ENCODE measurements around the gene MIEN1.
A peak's percentile ranks its signal among the peaks of the same experiment; 100 is the strongest.
"Not testable (repeated sequence)": the region's sequence is repeated elsewhere in the genome, so short reads cannot be mapped to it uniquely, and the experiment has no call there.

MIEN1 gene

DNA sequence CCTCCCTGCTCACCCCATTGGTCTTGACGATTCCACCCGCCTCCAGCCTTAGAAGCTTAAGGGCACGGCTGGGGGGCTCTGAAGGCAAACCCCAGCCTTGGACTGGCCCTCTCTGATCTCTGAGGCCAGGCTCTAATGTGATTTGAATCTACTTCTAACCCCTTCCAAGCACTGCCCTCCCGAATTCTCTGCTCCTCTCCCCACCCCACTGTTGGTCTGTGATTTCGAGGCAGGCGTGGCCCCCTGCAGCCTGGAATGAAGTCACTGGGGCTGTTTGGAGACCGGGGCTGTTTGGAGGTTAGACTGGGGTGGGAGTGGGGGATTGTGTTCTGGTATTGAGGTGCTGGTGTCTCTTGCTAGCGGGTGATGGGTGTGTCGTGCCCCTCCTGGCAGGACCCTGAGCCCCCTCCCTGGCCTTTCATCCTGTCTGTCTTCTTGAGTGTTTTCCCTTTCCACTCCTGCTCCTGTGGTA, 9.6 kb upstream of the MIEN1 start:
- peak in 1 of 3 experiments; percentile 77 for DNase-seq

GRCh38 chr17:39738983-39739884, 8.9 kb upstream of the MIEN1 start:
- DNase-seq, result peak; percentile 65 to 90 (median 88)

GRCh38 chr17:39738568-39738901, 8.2 kb upstream of the MIEN1 start:
- DNase-seq, result peak; percentile 49 to 79 (median 79)

GRCh38 chr17:39737760-39738567, 7.6 kb upstream of the MIEN1 start, which contains the start of gene GRB7:
Gene GRB7 (plus strand): TSS chr17:39737938. CDS start chr17:39742302, 4,364 bp downstream.
- DNase-seq, result peak; percentile 75 to 89 (median 87)

GRCh38 chr17:39737206-39737759, 7.0 kb upstream of the MIEN1 start:
- DNase-seq, result no peak

GRCh38 chr17:39736319-39737165, 6.2 kb upstream of the MIEN1 start:
- peak in 1 of 3 experiments; percentile 48 for DNase-seq

GRCh38 chr17:39735882-39736281, 5.5 kb upstream of the MIEN1 start:
- DNase-seq, result no peak

GRCh38 chr17:39732586-39732985, 2.3 kb upstream of the MIEN1 start:
- no peak for DNase-seq

DNA sequence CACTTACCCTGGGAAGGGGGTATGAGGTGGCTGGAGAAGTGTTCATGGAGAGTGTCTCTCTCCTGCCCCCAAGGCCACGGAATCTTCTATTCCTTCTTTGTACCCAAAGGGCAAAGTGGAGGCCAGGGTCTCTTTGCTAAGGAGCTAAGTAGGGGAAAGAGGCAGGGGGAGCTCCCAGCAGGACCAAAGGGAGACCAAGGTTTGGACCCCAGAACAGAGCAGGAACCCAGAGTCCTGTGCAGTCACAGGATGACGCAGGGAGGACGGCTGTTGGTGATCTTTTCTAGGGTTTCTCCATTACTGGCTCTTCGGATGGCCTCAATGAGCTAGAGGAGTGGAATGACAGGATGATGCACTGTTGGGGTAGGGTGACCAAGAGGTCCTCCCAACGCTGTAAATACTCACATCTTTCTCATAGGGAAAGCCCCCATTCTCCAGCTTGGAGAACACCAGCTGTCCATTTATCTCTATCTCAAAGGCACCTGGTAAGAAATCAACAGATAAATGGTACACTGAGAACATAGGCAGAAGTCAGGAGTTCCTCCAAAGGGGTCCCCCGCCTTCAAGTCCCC, 966 bp downstream of the MIEN1 start:
- no peak for DNase-seq

DNA sequence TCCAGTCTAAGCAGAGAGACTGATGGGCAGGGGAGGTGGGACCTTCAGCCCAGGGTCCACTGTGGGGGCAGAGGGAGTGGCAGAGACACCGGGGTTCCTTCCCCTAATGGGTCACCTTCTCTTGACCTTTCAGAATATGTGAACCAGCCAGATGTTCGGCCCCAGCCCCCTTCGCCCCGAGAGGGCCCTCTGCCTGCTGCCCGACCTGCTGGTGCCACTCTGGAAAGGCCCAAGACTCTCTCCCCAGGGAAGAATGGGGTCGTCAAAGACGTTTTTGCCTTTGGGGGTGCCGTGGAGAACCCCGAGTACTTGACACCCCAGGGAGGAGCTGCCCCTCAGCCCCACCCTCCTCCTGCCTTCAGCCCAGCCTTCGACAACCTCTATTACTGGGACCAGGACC, 2.8 kb downstream of the MIEN1 start:
- no peak for DNase-seq

DNA sequence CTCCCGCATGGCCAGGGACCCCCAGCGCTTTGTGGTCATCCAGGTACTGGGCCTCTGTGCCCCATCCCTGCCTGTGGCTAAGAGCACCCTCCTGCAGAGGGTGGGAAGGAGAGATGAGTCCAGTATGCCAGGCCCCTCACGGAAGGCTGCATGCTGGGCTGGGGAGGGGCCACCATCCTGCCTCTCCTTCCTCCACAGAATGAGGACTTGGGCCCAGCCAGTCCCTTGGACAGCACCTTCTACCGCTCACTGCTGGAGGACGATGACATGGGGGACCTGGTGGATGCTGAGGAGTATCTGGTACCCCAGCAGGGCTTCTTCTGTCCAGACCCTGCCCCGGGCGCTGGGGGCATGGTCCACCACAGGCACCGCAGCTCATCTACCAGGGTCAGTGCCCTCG, 3.7 kb downstream of the MIEN1 start:
- no peak for DNase-seq

GRCh38 chr17:39725923-39726322, 4.4 kb downstream of the MIEN1 start:
- not testable (repeated sequence) for DNase-seq

GRCh38 chr17:39724731-39725130, 5.6 kb downstream of the MIEN1 start:
- DNase-seq, result no peak

- no peak for DNase-seq
Measured at GRCh38 chr17:39722965-39723848, 7.1 kb downstream of the MIEN1 start.

- DNase-seq, result no peak
Measured at GRCh38 chr17:39722104-39722503, 8.2 kb downstream of the MIEN1 start.

DNA sequence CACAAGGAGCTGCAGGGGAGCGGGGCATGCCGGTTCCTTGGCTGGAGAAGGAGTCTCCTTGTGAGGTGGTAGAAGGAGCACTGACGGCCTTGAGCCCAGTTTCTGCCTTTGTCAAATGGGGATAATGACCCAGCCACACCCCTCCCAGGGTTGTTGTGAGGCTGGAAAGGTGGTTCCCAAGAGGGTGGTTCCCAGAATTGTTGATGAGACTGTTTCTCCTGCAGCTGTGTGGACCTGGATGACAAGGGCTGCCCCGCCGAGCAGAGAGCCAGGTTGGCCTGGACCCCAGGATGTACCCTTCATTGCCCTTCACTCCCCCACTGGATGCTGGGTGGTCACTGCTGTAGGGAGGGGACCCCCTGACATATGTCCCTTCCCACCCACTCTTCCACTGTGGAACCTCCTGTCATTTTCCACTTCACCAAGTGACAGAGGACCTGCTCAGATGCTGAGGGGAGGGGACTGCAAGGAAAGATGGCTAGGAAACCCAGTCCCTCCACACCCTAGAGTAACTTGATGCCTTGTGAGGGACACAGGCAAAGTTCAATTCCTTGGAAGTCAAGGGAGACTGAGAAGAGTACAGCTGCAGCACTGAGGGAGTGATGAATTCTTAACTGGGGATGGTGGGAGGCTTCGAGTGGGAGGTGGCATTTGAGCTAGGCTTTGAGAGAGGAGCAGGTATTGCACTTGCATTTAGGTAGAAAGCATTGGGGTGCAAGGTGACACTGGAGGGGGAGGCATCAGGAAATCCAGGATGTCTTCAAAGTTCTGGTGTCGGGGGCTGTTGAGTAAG, 10.6 kb downstream of the MIEN1 start:
- no peak for DNase-seq

- no peak for DNase-seq
Measured at GRCh38 chr17:39717660-39718059, 12.7 kb downstream of the MIEN1 start.

DNA sequence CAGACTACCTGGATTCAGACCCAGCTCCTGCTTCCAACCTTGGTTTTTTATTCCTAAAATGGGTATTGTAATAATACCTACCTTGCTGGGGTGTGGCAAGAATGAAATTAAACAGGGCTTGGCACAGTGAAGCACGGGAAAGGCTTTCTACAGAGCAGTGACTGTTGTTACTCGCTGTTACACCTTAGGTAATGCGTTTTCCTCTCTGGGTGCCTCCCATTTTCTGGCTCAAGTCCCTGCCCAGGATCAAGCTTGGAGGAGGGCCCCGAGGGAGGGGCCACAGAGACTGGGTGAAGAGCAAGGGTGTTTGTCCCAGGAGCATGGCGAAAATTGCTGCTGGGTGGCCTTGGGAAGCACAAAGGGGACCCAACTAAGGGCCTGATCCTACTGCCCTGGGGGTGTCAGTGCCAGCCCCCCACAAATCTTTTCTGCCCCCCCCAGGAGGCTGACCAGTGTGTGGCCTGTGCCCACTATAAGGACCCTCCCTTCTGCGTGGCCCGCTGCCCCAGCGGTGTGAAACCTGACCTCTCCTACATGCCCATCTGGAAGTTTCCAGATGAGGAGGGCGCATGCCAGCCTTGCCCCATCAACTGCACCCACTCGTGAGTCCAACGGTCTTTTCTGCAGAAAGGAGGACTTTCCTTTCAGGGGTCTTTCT, 13.3 kb downstream of the MIEN1 start:
- DNase-seq, result no peak

- no peak for DNase-seq
Measured at GRCh38 chr17:39716073-39716818, 14.1 kb downstream of the MIEN1 start.
